PC-3 (cell line): ENCODE results near the gene LBP. TPM values are rescaled to one million over a fixed set of nuclear protein-coding genes. Genes with fewer than 3 reads are reported as not detected.
"Not testable (repeated sequence)": the region's sequence is repeated elsewhere in the genome, so short reads cannot be mapped to it uniquely, and the experiment has no call there.

Source experiments
- ATAC-seq: fragments of 200-7000 bp; cut with Tn5 transposase; 2 replicates; pipeline ENCODE4 v1.9.1; 2020; ENCODE audit warnings: mild to moderate bottlenecking, moderate library complexity
- BruUV-seq: library from RNA; stranded (reverse); fragments of 400-500 nt; replicated peaks from 2 replicates; lab custom pipeline; 2021; lab: Mats Ljungman, UMichigan
- CTCF ChIA-PET: fragments of 300-600 bp; sonication (Branson Sonifier 250); formaldehyde crosslinking; loops from one replicate; lab custom pipeline; 2022; ENCODE audit warnings: antibody characterized with exemption; lab: Charles Lee
- POLR2A ChIA-PET: fragments of 300-600 bp; sonication (Branson Sonifier 250); formaldehyde crosslinking; loops from one replicate; lab custom pipeline; 2022; ENCODE audit warnings: antibody characterized with exemption; ENCODE audit not compliant: unreplicated experiment; lab: Charles Lee
- DNase-seq: peaks from one replicate; pipeline ENCODE4 v3.0.0-alpha.2; 2015
- H2AFZ ChIP-seq: fragments of 300-600 bp; sonication (generic); 2 replicates; pipeline ENCODE4 v1.6.0; 2016; ENCODE audit warnings: antibody characterized with exemption, low read length
- H3F3A ChIP-seq: fragments of 300-600 bp; sonication (generic); one replicate; pipeline ENCODE4 v1.6.0; 2017; ENCODE audit warnings: antibody characterized with exemption, low read length, control low read depth, mild to moderate bottlenecking; ENCODE audit not compliant: unreplicated experiment
- H3K27ac ChIP-seq: fragments of 300-600 bp; sonication (generic); 2 replicates; pipeline ENCODE4 v1.5.1; 2016; ENCODE audit warnings: mild to moderate bottlenecking, low read length
- H3K27me3 ChIP-seq: fragments of 300-600 bp; sonication (generic); 2 replicates; pipeline ENCODE4 v1.6.1; 2016; ENCODE audit warnings: low read length, mixed read lengths
- H3K36me3 ChIP-seq: fragments of 300-600 bp; sonication (generic); 2 replicates; pipeline ENCODE4 v1.6.1; 2016; ENCODE audit warnings: low read depth, mixed run types, low read length, mixed read lengths
- H3K4me1 ChIP-seq: fragments of 300-600 bp; sonication (generic); 2 replicates; pipeline ENCODE4 v1.5.1; 2016; ENCODE audit warnings: low read length; ENCODE audit not compliant: insufficient read depth
- H3K4me2 ChIP-seq: fragments of 300-600 bp; sonication (generic); 2 replicates; pipeline ENCODE4 v1.6.0; 2016; ENCODE audit warnings: low read length
- H3K4me3 ChIP-seq: fragments of 300-600 bp; sonication (generic); 2 replicates; pipeline ENCODE4 v1.5.1; 2016; ENCODE audit warnings: mild to moderate bottlenecking, low read length, mixed read lengths
- H3K79me2 ChIP-seq: fragments of 300-600 bp; sonication (generic); 2 replicates; pipeline ENCODE4 v1.6.1; 2017; ENCODE audit warnings: low read length, mixed read lengths
- H3K9ac ChIP-seq: fragments of 300-600 bp; sonication (generic); 2 replicates; pipeline ENCODE4 v1.6.0; 2016; ENCODE audit warnings: mild to moderate bottlenecking, low read length
- H3K9me2 ChIP-seq: fragments of 300-600 bp; sonication (generic); replicated peaks from 2 replicates; pipeline ENCODE4 v1.6.1; 2016; ENCODE audit warnings: mixed run types, low read length, mixed read lengths
- H3K9me3 ChIP-seq: fragments of 300-600 bp; sonication (generic); 2 replicates; pipeline ENCODE4 v1.6.1; 2016; ENCODE audit warnings: low read length, mixed read lengths
- H4K20me1 ChIP-seq: fragments of 300-600 bp; sonication (generic); 2 replicates; pipeline ENCODE4 v1.6.1; 2016; ENCODE audit warnings: low read length, mixed read lengths
- CTCF ChIP-seq: fragments of 300-600 bp; sonication (generic); conservative IDR thresholded peaks from 2 replicates; pipeline ENCODE4 v1.5.1; 2017; ENCODE audit warnings: antibody characterized with exemption, low read depth, mild to moderate bottlenecking, low read length
- EZH2 ChIP-seq: fragments of 300-600 bp; sonication (generic); IDR thresholded peaks from one replicate; pipeline ENCODE4 v1.6.1; 2017; ENCODE audit warnings: antibody characterized with exemption, mild to moderate bottlenecking, low read length; ENCODE audit not compliant: unreplicated experiment
- EZH2phosphoT487 ChIP-seq: fragments of 300-600 bp; sonication (generic); IDR thresholded peaks from 2 replicates; pipeline ENCODE4 v1.6.1; 2018; ENCODE audit warnings: mild to moderate bottlenecking, antibody characterized with exemption, low read length, borderline replicate concordance
- intact Hi-C: fragments of 100-400 bp; cut with micrococcal nuclease; formaldehyde crosslinking; loops from 2 replicates; pipeline ENCODE4 v1.9.0; 2023
- total RNA-seq: library from RNA; depleted of rRNA; stranded (reverse); fragments of >200 nt; gene quantifications from 2 replicates; pipeline ENCODE4 v1.2.3, GENCODE V29; 2014

The LBP gene
- total RNA-seq, 1 experiment from 2014 or later: not detected

- Histone ChIP-seq H3K36me3 (no peaks in the 10 kb centered on the region), H3K9me3 (no peaks in the 10 kb centered on the region; the same call in 1 of the 2 replicates), H3K9me2 (0 out of 2 replicates have a peak, but pooled peaks cover 3% of the 10 kb centered on the region), H2AFZ (no peak overlapping the region), H3K9ac (no peak overlapping the region), H3K27ac (no peak overlapping the region), H3K27me3 (no peaks in the 10 kb centered on the region), H4K20me1 (no peaks in the 10 kb centered on the region), H3K4me1 (no peaks in the 10 kb centered on the region), H3K4me2 (no peak overlapping the region), H3K4me3 (no peak overlapping the region), H3F3A (no peaks in the 10 kb centered on the region), H3K79me2 (no peaks in the 10 kb centered on the region)
- ChIA-PET POLR2A (no interaction called here), CTCF (interaction anchor here (0.6 kb wide), 1 partner anchor 86 kb away, joined by 4 read pairs; no protein-coding TSS in a partner anchor)
- TF ChIP-seq EZH2phosphoT487 (no peak), CTCF (no peak), EZH2 (no peak)
- no peak for DNase-seq
- ATAC-seq: no peak
- BruUV-seq: no TSS peak
- intact Hi-C loops: loop anchor here (2.0 kb wide), 1 partner anchor 85 kb away; no protein-coding TSS in a partner anchor
Measured at GRCh38 chr20:38313676-38314075, 32.6 kb upstream of the LBP start.

- H3K27ac ChIP-seq, H3F3A ChIP-seq, H4K20me1 ChIP-seq, H3K9ac ChIP-seq, BruUV-seq, DNase-seq, CTCF ChIA-PET, H3K27me3 ChIP-seq, H3K79me2 ChIP-seq, H3K36me3 ChIP-seq, H3K9me2 ChIP-seq, H3K4me2 ChIP-seq, H3K4me1 ChIP-seq, POLR2A ChIA-PET, H3K4me3 ChIP-seq, H2AFZ ChIP-seq, ATAC-seq, H3K9me3 ChIP-seq: not testable (repeated sequence)
- intact Hi-C loops: loop anchor here (2.0 kb wide), 1 partner anchor 86 kb away; no protein-coding TSS in a partner anchor
Measured at GRCh38 chr20:38314350-38314749, 31.9 kb upstream of the LBP start.

- Histone ChIP-seq H3K27me3 (no peaks in the 10 kb centered on the region), H3K9me3 (no peaks in the 10 kb centered on the region; the same call in 1 of the 2 replicates), H3K27ac (no peak overlapping the region), H3K79me2 (no peaks in the 10 kb centered on the region), H2AFZ (no peak overlapping the region), H3K36me3 (no peaks in the 10 kb centered on the region), H3K4me2 (no peak overlapping the region), H3K4me3 (no peak overlapping the region), H4K20me1 (no peaks in the 10 kb centered on the region), H3F3A (no peaks in the 10 kb centered on the region), H3K9ac (no peak overlapping the region), H3K4me1 (no peaks in the 10 kb centered on the region), H3K9me2 (0 out of 2 replicates have a peak, but pooled peaks cover 3% of the 10 kb centered on the region)
- POLR2A ChIA-PET: no interaction called here
- intact Hi-C loops: loop anchor here (2.0 kb wide), 1 partner anchor 87 kb away; no protein-coding TSS in a partner anchor
- CTCF ChIA-PET: interaction anchor here (0.6 to 0.7 kb wide), 2 partner anchors 86 to 87 kb away, joined by 3 to 4 read pairs; no protein-coding TSS in a partner anchor
- no TSS peak for BruUV-seq
- DNase-seq (peak; percentile 19), ATAC-seq (peak; percentile 37; the same call in 1 of the 2 replicates)
- TF ChIP-seq CTCF: 0 out of 2 replicates have a peak, but pooled peaks have one; percentile 23
- no peak for TF ChIP-seq EZH2
Measured at GRCh38 chr20:38315290-38315966, 30.9 kb upstream of the LBP start.
